Bronchial epithelial cell (primary cell): ENCODE results near the gene MRGPRD. TPM values are rescaled to one million over a fixed set of nuclear protein-coding genes. Genes with fewer than 3 reads are reported as not detected.
A peak's percentile ranks its signal among the peaks of the same experiment; 100 is the strongest.
"Not testable (repeated sequence)": the region's sequence is repeated elsewhere in the genome, so short reads cannot be mapped to it uniquely, and the experiment has no call there.

Source experiments
- DNase-seq: peaks from one replicate; pipeline ENCODE4 v3.0.0-alpha.2; 2010; ENCODE audit warnings: low read depth
- FAIRE-seq: peaks from 2 replicates; lab custom pipeline; 2011; peaks lifted over from hg19 to GRCh38; lab: Jason Lieb, UNC
- H3K27me3 ChIP-seq: 2 replicates; pipeline ENCODE4 v1.5.1; 2011; ENCODE audit warnings: low read length; ENCODE audit not compliant: control insufficient read depth, insufficient read depth
- H3K36me3 ChIP-seq: 2 replicates; pipeline ENCODE4 v1.5.1; 2011; ENCODE audit warnings: low read length; ENCODE audit not compliant: control insufficient read depth, insufficient read depth
- H3K4me3 ChIP-seq: 2 replicates; pipeline ENCODE4 v1.5.1; 2011; ENCODE audit warnings: mild to moderate bottlenecking, low read depth, low read length, control low read depth
- CTCF ChIP-seq: IDR thresholded peaks from 2 replicates; pipeline ENCODE4 v1.5.1; 2011; ENCODE audit warnings: mild to moderate bottlenecking, moderate library complexity, low read length, control low read depth, inconsistent platforms; ENCODE audit not compliant: insufficient read depth, severe bottlenecking
- total RNA-seq: library from RNA; depleted of rRNA; stranded (reverse); fragments of >200 nt; gene quantifications from 2 replicates; pipeline ENCODE4 v1.2.1, GENCODE V29; 2014

MRGPRD gene
- total RNA-seq, 1 donor from 2014 or later: not detected

GRCh38 chr11:69000831-69001242 lies 20.1 kb upstream of the MRGPRD start:
- H3K36me3 ChIP-seq: no peaks in the 10 kb centered on the region
- peaks cover 3% of the 10 kb centered on the region for H3K27me3 ChIP-seq
- peak; percentile 23 for TF ChIP-seq CTCF
- no peak for FAIRE-seq
- H3K4me3 ChIP-seq: no peak overlapping the region
- DNase-seq: peak; percentile 54

- no peak for TF ChIP-seq CTCF
- no peak for FAIRE-seq
- Histone ChIP-seq H3K27me3 (peaks cover 3% of the 10 kb centered on the region), H3K4me3 (no peak overlapping the region), H3K36me3 (no peaks in the 10 kb centered on the region)
- DNase-seq: no peak
These were observed 19.6 kb upstream of the MRGPRD start for GRCh38 chr11:69000391-69000790.

GRCh38 chr11:68999748-69000355 lies 19.1 kb upstream of the MRGPRD start:
- not testable (repeated sequence) for FAIRE-seq, DNase-seq, H3K4me3 ChIP-seq, H3K27me3 ChIP-seq, H3K36me3 ChIP-seq

GRCh38 chr11:68999093-68999747 lies 18.4 kb upstream of the MRGPRD start:
- FAIRE-seq (no peak), DNase-seq (no peak)
- TF ChIP-seq CTCF: no peak

GRCh38 chr11:68998390-68998911 lies 17.7 kb upstream of the MRGPRD start:
- no peak for TF ChIP-seq CTCF
- FAIRE-seq (no peak), DNase-seq (no peak)
- no peak overlapping the region for H3K4me3 ChIP-seq
- H3K27me3 ChIP-seq: peaks cover 6% of the 10 kb centered on the region
- no peaks in the 10 kb centered on the region for H3K36me3 ChIP-seq

More at GRCh38 chr11:68999093-68999747, 18.4 kb upstream of the MRGPRD start:
- H3K27me3 ChIP-seq: peaks cover 6% of the 10 kb centered on the region
- no peaks in the 10 kb centered on the region for H3K36me3 ChIP-seq
- no peak overlapping the region for H3K4me3 ChIP-seq

GRCh38 chr11:68997995-68998348 lies 17.2 kb upstream of the MRGPRD start:
- FAIRE-seq (no peak), DNase-seq (no peak)
- Histone ChIP-seq H3K36me3 (no peaks in the 10 kb centered on the region), H3K4me3 (no peak overlapping the region), H3K27me3 (peaks cover 6% of the 10 kb centered on the region)
- no peak for TF ChIP-seq CTCF
